Fibroblast of pulmonary artery (primary cell): ENCODE data around the gene BRI3.

Source experiments
- DNase-seq: peaks from one replicate; pipeline ENCODE4 v3.0.0-alpha.2; 2010; ENCODE audit warnings: low read depth
- H3K4me3 ChIP-seq: replicated peaks from 2 replicates; pipeline ENCODE4 v1.5.1; 2011; ENCODE audit warnings: low read depth, mild to moderate bottlenecking, control low read depth, low read length, moderate library complexity
- TF ChIP-seq, protein P1 (sequence below): IDR thresholded peaks from 2 replicates; pipeline ENCODE4 v1.5.1; 2011; ENCODE audit warnings: mild to moderate bottlenecking, control low read depth, low read length, inconsistent platforms; ENCODE audit errors: missing control alignments

Gene BRI3

DNA sequence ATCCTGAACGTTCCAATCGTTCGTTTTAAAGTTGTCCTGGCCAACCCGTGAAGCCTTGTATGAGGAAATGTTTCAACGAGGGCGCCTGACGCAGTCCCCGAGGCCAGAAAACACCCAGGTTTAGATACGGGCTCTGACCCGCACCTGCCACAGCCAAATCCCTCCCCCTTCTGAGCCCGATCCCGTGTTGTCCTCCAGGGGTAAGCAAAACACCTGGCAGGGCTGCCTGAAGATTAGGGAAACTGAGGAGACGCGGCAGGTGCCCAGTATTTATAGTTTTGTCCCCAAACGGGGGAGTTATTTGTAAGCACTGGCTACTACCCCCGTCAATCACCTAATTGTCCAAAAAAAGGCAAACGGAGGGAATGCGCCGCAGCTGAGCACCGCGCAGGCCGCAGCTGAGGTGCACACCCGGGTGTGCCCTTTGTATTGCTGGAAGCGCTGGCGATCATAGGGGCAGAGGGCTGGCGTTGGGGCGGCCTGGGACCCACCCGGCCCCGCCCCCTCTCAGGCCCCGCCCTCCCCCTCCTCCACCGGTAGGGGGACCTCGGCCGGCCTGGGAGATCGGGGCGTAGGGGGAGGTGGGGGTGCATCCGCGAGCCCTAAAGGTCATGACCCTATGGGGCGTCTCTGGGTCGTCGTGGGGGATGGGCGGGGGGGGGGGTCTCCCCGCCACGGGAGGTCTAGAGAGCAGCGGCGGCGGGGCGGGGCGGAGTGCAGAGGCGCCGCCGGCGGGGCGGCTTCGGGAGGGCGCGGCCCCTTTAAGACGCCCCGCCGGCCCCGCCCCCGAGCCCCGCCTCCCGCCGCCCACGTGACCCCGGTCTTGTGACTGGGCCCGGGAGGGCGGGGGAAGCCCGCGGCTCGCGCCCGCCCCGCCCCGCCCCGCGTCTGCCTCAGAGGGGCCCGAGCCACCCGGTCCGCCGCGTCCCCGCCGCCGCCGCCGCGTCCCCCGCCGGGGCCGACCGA, at the start of gene BRI3:
Gene BRI3 (plus strand): TSS at position 896 of the 966 bp plus-strand sequence. CDS start 110 bp downstream, outside the sequence.
- peak; percentile 85 for DNase-seq
- H3K4me3 ChIP-seq, result peak within 1 kb of the TSS; percentile 95
- TF ChIP-seq, protein P1, sequence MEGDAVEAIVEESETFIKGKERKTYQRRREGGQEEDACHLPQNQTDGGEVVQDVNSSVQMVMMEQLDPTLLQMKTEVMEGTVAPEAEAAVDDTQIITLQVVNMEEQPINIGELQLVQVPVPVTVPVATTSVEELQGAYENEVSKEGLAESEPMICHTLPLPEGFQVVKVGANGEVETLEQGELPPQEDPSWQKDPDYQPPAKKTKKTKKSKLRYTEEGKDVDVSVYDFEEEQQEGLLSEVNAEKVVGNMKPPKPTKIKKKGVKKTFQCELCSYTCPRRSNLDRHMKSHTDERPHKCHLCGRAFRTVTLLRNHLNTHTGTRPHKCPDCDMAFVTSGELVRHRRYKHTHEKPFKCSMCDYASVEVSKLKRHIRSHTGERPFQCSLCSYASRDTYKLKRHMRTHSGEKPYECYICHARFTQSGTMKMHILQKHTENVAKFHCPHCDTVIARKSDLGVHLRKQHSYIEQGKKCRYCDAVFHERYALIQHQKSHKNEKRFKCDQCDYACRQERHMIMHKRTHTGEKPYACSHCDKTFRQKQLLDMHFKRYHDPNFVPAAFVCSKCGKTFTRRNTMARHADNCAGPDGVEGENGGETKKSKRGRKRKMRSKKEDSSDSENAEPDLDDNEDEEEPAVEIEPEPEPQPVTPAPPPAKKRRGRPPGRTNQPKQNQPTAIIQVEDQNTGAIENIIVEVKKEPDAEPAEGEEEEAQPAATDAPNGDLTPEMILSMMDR, result no peak

DNA sequence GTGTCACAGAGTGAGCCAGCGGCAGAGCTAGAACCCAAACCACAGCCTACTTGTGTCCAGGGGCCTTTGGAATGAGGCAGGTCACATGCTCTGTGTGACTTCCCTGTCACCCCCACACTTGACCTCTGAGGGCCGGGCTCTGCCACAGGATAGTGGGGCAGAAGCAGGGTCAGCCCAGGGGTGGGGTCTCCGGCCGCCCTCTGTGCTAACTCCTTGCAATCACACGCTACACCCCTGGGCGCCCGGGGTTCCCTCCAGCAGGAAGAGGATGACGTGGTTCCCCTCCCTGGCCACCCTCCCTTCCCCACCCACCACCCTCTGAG, 49.3 kb upstream of the BRI3 start:
- TF ChIP-seq, protein P1, result no peak
- H3K4me3 ChIP-seq, result no peak overlapping the region
- DNase-seq, result no peak

- no peak for DNase-seq
- no peak overlapping the region for H3K4me3 ChIP-seq
- TF ChIP-seq, protein P1, result no peak
Observed at GRCh38 chr7:98232799-98233198, 48.7 kb upstream of the BRI3 start.

- no peak for DNase-seq
- no peak overlapping the region for H3K4me3 ChIP-seq
- TF ChIP-seq, protein P1, result no peak
Observed at GRCh38 chr7:98233219-98234070, 48.0 kb upstream of the BRI3 start.

DNA sequence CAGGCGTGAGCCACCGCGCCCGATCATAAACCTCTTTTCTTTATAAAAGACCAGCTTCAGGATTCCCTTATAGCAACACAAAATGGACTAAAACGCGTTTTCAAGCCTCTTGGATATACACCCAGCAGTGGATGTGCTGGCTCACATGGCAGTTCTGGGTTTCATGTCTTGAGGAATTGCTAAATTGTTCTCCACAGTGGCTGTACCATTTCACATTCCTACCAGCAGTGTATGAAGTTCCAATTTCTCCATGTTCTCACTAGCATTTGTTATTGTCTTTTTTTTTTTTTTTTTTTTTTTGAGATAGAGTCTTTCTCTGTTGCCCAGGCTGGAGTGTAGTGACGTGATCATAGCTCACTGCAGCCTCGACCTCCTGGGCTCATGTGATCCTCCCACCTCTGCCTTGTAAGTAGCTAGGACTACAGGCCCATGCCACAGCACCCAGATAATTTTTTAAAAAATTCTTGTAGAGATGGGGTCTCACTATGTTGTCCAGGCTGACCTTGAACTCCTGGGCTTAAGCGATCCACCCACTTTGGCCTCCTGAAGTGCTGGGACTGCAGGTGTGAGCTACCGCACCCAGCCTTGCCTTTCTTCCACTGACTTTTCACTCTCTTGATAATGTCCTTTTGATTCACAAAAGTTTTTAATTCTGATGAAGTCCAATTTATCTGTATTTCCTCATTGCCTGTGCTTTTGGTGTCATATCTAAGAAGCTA, 46.9 kb upstream of the BRI3 start:
- no peak overlapping the region for H3K4me3 ChIP-seq
- TF ChIP-seq, protein P1, result no peak
- no peak for DNase-seq

DNA sequence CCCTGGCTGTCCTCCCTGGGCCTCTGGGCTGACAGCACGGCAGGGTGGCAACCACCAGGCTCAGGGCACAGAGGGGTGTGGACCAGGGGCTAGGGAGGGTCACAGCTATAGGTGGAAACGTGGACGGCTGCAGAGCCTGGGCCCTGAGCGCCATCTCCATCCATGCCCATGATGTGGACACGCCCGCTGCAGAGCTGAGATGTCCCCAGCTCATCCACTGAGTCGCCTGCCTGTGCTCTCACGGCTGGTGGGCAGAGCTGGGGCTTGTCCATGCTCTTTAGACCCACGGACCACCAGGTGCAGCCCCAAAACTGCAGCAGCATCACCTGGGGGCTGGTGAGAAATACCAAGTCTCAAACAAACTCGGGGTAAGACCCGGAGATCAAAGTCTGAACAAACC, 45.6 kb upstream of the BRI3 start:
- DNase-seq, result no peak
- TF ChIP-seq, protein P1, result no peak
- no peak overlapping the region for H3K4me3 ChIP-seq
